HG03045 (cell line): Measurements from ENCODE around the gene ADAR.
"Not testable (repeated sequence)": the region's sequence is repeated elsewhere in the genome, so short reads cannot be mapped to it uniquely, and the experiment has no call there.

Source experiments
- ATAC-seq: cut with Tn5 transposase; IDR thresholded peaks from one replicate; pipeline ENCODE4 v1.9.1; 2021; ENCODE audit warnings: mild to moderate bottlenecking, moderate library complexity; ENCODE audit not compliant: unreplicated experiment

Gene ADAR, protein sequence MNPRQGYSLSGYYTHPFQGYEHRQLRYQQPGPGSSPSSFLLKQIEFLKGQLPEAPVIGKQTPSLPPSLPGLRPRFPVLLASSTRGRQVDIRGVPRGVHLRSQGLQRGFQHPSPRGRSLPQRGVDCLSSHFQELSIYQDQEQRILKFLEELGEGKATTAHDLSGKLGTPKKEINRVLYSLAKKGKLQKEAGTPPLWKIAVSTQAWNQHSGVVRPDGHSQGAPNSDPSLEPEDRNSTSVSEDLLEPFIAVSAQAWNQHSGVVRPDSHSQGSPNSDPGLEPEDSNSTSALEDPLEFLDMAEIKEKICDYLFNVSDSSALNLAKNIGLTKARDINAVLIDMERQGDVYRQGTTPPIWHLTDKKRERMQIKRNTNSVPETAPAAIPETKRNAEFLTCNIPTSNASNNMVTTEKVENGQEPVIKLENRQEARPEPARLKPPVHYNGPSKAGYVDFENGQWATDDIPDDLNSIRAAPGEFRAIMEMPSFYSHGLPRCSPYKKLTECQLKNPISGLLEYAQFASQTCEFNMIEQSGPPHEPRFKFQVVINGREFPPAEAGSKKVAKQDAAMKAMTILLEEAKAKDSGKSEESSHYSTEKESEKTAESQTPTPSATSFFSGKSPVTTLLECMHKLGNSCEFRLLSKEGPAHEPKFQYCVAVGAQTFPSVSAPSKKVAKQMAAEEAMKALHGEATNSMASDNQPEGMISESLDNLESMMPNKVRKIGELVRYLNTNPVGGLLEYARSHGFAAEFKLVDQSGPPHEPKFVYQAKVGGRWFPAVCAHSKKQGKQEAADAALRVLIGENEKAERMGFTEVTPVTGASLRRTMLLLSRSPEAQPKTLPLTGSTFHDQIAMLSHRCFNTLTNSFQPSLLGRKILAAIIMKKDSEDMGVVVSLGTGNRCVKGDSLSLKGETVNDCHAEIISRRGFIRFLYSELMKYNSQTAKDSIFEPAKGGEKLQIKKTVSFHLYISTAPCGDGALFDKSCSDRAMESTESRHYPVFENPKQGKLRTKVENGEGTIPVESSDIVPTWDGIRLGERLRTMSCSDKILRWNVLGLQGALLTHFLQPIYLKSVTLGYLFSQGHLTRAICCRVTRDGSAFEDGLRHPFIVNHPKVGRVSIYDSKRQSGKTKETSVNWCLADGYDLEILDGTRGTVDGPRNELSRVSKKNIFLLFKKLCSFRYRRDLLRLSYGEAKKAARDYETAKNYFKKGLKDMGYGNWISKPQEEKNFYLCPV

DNA sequence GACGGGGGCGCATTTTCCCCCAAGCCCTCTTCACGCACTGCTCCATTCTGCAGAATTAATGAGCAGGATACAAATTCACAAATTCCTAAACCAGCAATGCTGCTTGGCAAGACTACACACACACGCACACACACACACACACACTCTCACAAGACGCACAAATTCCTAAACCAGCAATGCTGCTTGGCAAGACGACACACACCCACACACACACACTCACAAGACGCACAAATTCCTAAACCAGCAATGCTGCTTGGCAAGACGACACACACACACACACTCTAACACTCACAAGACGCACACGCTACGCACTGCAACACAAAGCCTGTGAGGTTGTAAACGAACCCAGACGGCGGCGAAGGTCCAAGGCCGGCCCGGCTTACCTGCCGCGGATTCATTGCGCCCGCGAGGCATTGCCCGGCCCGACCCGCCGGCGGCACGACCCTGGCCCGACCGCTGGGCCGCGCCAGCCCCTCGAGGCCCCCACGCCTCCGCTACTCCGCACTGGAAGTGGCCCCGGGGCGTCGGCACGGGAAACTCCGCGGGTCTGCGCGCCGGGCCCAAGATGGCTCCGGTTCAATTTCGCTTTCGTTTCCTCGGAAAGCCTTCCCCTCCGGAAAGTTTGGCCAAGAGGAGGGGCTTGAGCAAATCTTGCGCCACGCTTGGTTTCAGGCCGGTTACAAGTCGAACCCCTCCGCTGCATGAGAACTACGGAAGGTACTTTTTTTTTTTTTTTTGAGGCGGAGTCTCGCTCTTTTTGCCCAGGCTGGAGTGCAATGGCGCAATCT, at the start of gene ADAR:
TSS of gene ADAR (minus strand) at position 578 of the 788 bp plus-strand sequence. CDS start at position 398, 180 bp downstream.
- ATAC-seq: peak; percentile 72

DNA sequence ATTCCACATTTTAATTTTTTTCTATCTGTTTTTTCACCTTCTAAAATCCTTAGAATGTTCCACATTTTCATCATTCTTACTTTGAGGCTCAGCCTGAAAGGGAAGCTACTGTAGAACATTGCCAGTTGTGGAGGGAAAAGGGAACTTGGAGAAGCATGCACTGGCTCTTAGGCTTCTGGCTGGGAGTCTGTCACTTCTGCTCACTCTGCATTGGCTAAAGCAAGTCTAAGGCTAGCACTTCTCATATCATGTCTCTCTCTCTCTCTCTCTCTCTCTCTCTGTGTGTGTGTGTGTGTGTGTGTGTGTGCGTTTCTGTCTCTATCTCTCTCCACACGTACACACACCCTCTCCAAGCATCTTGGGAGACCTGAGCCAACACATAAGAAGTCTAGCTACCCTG, 49.6 kb upstream of the ADAR start:
- ATAC-seq: no peak

DNA sequence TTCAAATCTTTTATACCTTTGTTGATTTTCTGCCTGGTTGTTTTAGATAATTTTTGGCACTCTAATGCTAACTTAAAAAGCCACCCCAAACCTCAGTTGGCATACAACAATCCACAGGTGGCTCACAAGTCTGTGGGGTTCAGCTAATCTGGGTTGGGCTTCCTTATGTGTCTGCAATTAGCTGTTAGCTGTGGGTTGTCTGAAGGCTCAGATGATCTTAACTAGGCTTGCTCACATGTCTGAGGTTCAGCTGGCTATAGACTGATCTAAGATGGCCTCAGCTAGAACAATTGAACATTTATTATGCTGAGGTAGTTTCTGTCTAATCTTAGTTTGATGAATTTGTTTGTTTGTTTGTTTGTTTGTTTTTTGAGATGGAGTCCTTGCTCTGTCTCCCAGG, 44.9 kb upstream of the ADAR start:
- no peak for ATAC-seq

DNA sequence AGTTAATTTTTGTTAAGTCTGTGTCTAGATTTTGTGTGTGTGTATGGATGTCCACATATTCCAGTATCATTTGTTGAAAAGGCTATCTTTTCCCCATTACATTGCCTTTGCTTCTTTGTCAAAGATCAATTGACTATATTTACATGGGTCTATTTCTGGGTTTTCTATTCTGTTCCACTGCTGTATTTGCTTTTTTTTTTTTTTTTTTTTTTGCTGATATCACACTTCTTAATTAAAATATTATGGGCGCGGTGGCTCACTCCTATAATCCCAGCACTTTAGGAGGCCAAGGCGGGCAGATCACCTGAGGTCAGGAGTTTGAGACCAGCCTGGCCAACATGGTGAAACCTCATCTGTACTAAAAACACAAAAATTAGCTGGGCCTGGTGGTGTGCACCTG, 36.7 kb upstream of the ADAR start:
- ATAC-seq: not testable (repeated sequence)

DNA sequence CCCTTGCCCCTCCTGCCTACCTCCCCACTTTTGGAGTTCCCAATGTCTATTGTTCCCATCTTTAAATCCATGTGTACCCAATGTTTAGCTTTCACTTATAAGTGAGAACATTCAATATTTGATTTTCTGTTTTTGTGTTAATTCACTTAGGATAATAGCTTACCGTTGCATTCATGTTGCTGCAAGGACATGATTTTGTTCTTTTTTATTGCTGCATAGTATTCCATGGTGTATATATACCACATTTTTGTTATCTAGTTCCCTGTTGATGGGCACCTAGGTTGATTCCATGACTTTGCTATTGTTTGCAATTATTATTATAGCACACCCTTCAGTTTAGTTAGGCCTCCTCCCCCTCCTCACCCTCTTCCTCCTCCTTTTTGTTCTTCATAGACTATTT, 33.5 kb upstream of the ADAR start:
- no peak for ATAC-seq

DNA sequence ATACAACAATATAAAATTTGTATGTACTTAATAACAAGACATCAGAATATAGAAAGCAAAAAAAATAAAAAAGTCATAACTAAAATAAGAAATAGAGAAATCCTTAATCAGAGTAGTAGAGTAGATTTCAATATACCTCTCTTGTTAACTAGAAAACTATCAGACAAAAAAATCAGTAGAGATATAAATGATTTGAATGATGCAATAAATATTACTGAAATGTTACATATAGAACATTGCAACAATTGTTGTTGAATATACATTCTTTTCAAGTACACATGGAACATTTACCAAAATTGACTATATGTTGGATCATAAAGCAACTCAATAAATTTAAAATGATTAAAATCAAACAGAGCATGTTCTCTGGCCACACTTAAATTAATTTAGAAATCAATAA, 31.9 kb upstream of the ADAR start:
- no peak for ATAC-seq

DNA sequence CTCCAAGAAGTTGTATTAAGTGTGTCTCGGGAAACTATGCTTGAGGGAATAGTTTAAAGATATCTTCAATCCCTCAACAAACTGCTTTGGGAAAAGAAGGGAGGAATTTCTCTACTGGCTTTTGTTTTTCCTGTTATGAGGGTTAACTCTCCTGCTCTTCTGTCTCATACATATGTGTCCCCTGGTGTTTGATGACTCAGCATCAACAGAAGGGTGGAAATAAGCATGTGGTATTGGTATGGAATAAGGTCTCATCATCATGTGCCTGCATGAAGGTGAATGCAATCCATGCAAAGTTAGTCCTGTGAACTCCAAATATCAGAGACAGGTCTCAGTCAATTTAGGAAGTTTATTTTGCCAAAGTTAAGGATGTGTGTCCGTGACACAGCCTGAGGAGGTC, 27.2 kb upstream of the ADAR start:
- no peak for ATAC-seq

DNA sequence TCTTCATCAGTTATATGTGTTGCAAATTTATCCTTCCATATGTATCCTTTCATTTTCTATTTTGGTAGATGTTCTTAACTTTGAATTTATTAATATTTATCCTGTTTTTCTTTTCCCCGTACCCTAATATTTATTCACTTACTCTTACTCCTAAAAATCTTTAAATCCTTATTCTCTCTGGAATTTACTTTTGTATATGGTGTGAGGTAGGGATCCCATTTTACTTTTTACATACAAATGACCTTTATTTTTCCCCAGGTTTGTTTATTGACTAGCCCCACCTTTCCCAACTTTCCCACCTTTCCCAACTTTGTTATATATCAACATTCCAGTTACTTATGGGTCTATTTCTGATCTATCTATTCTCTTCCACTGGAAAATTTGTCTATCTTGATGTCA, 21.7 kb upstream of the ADAR start:
- ATAC-seq: no peak

DNA sequence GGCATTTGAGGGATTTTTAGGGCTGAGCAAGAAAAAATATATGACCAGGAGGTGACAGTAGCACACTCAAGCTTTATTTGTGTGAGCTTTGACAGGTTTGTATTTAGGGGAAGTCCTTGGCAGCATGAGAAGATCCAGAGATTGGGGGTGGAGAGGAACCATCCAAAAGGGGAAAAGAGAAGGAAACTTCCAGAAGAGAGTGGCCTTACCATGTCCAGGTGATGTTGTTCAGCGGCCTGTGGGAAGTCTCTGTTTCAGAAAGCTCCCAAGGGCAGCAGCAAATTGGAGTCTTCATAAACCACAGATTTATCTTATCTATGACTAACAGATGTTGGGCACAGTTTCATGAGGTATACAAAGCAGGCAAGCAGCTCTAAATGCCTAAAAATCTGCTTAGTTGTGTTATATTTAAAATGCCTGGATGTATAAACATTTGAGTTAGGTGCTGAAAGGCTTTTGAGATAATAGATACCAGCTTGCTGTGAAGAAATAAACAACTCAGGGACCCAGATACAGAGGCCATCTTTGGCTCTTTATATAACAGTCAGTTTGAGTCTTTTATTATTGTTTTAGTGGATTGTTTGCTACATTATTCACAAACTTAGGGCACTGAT, 21.2 kb upstream of the ADAR start:
- no peak for ATAC-seq

DNA sequence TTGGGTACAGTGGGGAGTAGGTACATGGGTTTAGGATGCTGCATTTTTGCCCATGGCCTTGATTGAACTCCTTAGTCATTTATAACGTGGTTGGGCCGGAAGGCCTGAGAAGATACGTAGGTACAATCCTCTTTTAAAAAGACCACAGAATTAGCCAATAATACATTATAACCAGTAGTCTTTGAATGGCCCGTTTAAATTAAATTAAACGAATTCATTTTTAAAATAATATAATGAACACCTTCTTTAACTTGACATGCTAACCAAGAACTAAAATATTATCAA, 20.1 kb upstream of the ADAR start:
- ATAC-seq: no peak

DNA sequence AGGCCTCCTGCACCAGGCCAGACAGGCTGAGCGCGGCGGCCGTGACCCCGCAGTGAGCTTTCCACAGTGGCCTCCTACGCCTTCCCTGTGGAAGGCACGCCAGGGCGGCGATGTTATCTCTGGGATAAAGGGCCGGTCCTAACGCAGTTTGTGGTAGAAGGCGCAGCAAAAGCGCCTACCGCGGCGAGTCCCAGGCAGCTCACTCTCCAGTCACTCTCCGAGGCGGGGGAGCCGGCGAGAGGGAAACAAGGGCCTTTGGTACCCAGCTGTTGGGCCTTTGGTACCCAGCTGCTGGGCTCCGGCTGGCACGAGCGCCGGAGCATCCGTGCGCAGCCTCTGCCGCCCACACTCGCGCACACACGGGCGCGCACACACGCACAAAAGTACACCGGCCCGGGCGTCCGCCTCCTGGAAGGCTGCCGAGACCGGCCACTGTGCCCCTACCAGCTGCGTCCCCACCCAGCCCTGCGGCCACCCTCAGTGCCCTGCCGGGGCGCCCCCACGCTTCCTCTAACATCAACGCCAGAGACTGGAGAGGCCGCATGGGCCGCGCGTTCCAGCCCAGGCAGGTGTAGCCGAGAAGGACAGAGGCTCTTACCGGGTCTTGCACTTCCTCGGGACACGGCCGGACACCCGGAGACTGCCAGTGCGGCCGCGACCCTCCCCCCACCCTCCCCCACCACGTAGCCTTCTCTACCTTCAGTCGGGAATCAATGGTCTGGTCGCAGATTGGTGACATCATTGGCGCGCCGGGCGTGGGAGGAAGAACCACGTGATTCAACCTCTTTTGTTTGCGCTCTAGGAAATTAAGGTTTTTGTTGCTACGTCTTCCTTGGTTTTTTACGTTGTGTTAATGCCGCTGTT, 19.5 kb upstream of the ADAR start:
- peak; percentile 53 for ATAC-seq

DNA sequence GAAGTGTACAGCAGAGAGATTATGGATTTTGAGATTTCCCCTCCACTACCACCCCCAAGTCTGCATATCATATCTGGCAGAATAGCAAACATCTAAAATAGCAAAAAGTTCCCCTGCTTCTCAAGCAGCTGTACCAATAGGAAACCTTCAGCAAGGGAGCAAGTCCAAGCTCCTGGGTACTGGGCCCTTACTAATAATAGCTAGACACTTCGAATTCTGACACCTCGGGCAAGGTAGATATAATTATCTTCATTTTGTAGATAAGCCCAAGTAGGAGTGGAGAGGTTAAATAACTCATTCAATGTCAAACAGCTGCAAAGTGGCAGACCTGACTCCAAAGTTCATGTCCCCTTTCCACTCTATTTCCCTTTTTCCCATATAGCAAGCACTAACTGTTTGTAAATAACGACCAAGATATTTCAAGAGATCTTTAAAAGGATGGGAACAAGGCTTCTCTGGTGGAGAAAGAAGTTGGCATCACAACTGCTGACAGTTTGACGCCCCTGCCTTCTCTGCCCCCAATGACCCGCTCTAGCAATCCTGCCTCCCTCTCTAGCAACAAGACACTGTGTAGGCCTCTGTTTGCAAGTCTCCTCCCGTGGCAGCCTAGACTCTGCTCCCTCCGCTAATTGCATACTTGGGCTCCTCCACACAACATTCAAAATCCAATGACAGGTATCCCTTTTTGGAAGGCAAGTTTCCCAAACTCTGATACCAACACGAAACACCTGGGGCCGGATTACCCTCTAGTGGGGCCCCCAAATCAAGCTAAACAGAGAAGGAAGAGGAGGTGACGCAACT, 18.7 kb upstream of the ADAR start:
- ATAC-seq: peak; percentile 12

DNA sequence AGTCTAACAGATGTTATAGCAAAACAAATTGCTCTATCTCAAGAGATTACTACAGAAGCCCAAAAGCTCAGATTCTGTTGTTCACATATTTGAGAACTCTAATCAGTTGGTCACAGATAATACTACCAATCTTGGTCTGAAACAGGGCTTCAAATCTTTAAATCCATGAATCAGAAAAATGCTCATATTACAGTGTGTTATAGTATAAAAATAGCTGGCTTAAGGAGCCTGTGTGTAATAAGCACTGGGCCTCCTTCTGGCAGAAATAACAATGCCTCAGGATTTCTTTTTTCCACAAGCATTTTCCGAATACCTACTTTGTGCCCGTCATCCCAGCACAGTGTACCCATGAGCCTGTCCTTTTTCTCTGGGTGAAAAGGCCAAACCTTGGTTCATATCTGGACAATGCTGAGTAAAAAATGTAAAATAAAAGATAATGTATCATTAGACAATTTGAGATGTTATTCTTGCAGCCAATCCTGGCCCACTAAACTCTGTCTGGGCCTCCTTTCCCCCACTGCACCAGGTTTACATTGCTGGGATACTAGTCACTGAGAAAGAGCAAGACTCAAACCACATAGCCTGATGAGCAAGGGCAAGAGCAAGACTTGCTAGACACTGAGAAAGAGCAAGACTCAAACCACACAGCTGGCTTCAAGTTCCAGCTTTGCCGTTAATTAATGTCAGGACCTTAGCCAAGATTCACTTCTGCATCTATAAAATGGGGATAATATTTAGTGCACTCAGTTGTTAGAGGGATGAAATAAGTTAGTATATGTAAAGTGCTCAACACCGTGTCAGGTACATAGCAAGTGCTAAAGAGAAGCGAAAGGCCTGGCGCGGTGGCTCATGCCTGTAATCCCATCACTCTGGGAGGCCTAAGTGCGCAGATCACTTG, 17.0 kb upstream of the ADAR start:
- ATAC-seq: no peak

DNA sequence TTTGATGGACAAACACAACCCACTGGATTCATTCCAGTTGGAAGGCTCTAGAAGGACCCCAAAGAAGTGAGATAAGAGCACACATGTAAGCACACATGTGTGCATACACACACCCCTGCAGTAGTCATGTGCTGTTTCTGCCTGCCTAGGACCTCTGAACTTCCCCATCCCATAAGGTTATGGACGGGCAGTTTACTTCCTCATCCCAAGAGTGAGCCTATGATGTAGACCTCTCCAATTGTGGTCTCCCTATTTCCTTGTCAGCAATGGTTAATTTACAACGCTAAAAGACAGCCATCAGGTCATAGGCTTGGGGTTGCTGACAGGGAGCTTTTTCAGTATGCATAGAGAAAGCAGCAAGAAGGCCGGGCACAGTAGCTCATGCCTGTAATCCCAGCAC, 15.4 kb upstream of the ADAR start:
- no peak for ATAC-seq

DNA sequence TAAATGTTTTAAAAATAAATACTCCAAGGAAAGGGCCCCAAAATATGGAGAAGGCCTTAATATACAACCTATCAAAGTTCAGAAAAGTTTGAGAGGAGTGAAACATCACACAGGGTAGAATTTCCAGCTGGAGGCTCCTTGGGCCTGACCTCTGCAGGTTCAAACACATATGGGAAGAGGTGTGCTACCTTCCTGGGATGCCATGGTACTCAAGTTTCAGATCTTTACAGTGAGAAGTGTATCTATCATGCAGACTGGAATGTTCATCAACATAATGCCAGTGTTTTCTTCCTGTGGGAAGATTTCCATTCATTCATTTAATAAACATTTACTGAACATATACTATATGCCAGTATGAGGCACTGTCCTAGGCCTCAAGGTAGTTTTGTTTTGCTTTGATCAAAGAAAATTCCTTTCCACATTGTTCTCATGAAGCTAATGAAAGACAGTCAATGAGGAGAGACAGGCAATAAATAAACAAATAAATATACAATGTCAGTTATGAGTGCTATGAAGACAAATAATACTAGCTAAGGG, 14.6 kb upstream of the ADAR start:
- ATAC-seq: no peak

DNA sequence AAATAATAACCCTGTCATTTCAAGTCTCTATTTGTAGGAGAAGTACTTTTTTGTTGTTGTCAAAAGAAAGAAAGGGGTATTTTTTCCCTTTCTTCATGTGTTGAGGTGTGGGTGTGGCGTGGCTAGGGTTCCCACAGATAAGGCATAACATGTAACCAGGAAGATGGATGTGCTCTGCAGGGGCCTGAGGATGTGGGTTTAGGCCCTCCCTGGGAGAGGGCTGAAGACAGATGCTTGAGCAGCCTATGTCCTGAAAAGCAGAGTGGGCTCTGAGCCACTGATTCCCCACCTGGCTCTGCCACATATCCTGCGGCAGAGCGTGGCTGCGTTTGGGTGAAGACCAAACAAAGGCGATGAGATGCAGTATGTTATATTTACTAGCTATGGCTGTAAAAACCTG, 13.9 kb upstream of the ADAR start:
- no peak for ATAC-seq

DNA sequence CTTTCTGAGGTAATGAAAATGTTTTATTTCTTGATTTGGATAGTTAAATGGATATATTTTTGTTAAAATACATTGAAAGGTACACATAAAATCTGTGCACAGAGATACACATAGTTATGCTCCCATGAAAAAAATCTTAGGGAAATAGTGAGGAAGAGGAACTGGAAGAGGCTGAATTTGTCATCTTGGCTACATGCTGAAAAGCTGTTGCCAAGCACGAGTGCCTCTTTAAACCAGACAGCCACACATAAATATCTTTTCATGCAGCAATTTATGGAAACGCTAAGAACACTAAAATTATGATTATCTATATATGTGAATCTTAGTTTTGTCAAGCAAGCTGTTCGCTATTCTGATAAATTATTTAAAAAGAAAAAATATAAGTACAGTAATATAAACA, 12.8 kb upstream of the ADAR start:
- ATAC-seq: no peak
